PC-9 (cell line): ENCODE measurements around the gene FOXI3.

Experiments
- EZH2 ChIP-seq: fragments of 200-600 bp; sonication (generic); IDR thresholded peaks from 2 replicates; pipeline ENCODE4 v1.8.0; 2017; ENCODE audit warnings: antibody characterized with exemption, low read depth
- TF ChIP-seq, protein P1 (sequence below): fragments of 200-600 bp; sonication (generic); conservative IDR thresholded peaks from 2 replicates; pipeline ENCODE4 v1.6.1; 2017; ENCODE audit warnings: mixed run types, antibody characterized with exemption, mild to moderate bottlenecking, moderate library complexity

DNA sequence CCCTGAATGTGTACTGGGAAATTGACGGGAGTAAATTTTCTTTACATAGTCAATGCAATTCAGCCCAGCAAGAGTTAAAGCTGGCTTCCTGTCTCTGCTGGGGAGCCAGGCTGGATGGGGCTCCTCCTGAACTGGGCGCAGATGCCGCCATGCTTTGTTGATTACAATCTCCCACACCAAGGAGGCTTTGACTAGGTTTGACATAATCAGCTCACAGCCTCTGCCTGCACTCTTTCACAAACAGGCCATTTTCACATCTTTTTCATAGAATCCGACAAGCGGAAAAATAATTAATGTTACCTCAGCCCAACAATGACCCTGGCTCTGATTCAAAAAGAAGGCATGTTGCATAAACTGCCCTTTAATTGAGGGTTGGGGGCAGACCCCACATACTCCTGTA, 54.3 kb downstream of the FOXI3 start:
- TF ChIP-seq, protein P1, sequence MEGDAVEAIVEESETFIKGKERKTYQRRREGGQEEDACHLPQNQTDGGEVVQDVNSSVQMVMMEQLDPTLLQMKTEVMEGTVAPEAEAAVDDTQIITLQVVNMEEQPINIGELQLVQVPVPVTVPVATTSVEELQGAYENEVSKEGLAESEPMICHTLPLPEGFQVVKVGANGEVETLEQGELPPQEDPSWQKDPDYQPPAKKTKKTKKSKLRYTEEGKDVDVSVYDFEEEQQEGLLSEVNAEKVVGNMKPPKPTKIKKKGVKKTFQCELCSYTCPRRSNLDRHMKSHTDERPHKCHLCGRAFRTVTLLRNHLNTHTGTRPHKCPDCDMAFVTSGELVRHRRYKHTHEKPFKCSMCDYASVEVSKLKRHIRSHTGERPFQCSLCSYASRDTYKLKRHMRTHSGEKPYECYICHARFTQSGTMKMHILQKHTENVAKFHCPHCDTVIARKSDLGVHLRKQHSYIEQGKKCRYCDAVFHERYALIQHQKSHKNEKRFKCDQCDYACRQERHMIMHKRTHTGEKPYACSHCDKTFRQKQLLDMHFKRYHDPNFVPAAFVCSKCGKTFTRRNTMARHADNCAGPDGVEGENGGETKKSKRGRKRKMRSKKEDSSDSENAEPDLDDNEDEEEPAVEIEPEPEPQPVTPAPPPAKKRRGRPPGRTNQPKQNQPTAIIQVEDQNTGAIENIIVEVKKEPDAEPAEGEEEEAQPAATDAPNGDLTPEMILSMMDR = no peak
- TF ChIP-seq EZH2 = no peak
